PFSK-1 (cell line): ENCODE data around the gene GALNT12.

ENCODE experiments used
- POLR2AphosphoS5 ChIP-seq: IDR thresholded peaks from 2 replicates; pipeline ENCODE4 v1.6.1; 2012; ENCODE audit warnings: low read depth, mild to moderate bottlenecking, control low read depth, low read length, moderate library complexity
- REST ChIP-seq, 2 experiments: IDR thresholded peaks; 2 replicates each; pipeline versions ENCODE4 v1.6.1 to v1.8.0; 2011 to 2012; ENCODE audit warnings: low read depth in 2 of 2, low read length in 2 of 2, control low read depth in 1 of 2, inconsistent platforms in 1 of 2, mild to moderate bottlenecking in 1 of 2, moderate library complexity in 1 of 2; ENCODE audit not compliant: insufficient read depth in 1 of 2

GRCh38 chr9:98854266-98854665, 46.8 kb downstream of the GALNT12 start:
- no peak for TF ChIP-seq POLR2AphosphoS5
- TF ChIP-seq REST (IDR thresholded peaks at IDR 0.05; ENCODE audit: insufficient read depth in 1 of 2, low read depth in 2 of 2, low read length in 2 of 2) = no peak
